ENCODE results near the gene NRL.

DNA sequence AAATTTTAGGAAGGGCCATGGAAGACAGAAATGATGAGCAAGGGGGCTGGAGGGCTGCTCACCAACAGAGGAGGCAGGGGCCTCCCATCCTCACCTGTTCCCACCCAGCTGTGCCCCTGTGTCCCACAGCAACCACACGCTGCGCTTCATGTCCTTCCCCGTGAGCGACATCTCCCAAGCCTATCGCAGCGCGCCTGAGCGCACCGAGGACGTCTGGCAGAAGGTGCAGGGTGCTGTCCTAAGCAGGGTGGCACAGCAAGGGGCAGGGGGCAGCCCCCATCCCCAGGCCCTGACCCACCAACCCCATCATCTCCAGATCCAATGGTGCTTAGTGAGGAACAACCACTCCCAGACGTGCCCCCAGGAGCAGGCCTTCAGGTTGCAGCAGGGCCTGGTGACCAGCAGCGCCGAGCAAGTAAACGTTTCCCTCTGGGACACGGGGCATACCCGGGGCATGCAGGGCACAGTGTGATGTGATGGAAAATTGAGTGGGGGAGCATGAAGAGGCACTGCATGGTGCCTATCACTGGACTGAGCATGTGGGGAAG is 54.8 kb downstream of the NRL start:
- TF ChIP-seq, protein P1, sequence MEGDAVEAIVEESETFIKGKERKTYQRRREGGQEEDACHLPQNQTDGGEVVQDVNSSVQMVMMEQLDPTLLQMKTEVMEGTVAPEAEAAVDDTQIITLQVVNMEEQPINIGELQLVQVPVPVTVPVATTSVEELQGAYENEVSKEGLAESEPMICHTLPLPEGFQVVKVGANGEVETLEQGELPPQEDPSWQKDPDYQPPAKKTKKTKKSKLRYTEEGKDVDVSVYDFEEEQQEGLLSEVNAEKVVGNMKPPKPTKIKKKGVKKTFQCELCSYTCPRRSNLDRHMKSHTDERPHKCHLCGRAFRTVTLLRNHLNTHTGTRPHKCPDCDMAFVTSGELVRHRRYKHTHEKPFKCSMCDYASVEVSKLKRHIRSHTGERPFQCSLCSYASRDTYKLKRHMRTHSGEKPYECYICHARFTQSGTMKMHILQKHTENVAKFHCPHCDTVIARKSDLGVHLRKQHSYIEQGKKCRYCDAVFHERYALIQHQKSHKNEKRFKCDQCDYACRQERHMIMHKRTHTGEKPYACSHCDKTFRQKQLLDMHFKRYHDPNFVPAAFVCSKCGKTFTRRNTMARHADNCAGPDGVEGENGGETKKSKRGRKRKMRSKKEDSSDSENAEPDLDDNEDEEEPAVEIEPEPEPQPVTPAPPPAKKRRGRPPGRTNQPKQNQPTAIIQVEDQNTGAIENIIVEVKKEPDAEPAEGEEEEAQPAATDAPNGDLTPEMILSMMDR (IDR thresholded peaks at IDR 0.05) = no peak
- TF ChIP-seq EZH2phosphoT487 (IDR thresholded peaks at IDR 0.05) = no peak
- no peak for TF ChIP-seq EZH2 (IDR thresholded peaks at IDR 0.05)
